ENCODE data around the gene EME2. TPM values are rescaled to one million over a fixed set of nuclear protein-coding genes. Genes with fewer than 3 reads are reported as not detected.

EME2 gene
- total and polyA plus RNA-seq, 11 donors: 3.4 to 12.9 (median 6.0) TPM

DNA sequence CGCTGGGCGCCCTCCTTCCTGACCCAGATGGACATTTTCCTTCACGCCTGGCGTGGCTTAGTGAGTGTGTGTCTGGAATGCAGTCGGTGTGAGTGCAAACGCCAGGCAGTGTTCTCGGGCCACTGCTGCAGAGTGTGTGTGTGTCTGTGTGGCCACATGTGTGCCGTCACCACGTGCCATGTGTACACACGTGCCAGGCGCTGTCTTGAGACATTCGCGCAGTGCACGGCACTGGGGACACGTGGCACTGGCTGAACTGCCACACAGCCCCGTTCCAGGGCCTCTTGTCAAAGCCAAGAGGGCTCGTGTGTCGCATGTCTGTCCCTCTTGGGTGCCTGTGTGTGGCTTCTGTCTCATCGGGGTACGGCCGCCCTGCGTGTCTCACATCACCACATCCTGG is 37.8 kb upstream of the EME2 start:
- 95 to 99% (median 98%) methylated on average over 15 to 22 of the region's 22 CpGs for WGBS, 4 donors
- intact Hi-C loops (cut with DNase I): no loop called here
- ATAC-seq: peak in 1 of 4 donors; percentile 16
- Histone ChIP-seq H3K4me3 (no peak overlapping the region), H3K4me1 (peaks cover 0 to 11% (median 0%) of the 10 kb centered on the region in 12 donors), H3K27me3 (no peaks in the 10 kb centered on the region), H3K9me3 (no peaks in the 10 kb centered on the region), H3K36me3 (peaks cover 0 to 50% (median 45%) of the 10 kb centered on the region in 9 donors), H3K27ac (no peak overlapping the region)
- DNase-seq: no peak
- TF ChIP-seq, protein P1, sequence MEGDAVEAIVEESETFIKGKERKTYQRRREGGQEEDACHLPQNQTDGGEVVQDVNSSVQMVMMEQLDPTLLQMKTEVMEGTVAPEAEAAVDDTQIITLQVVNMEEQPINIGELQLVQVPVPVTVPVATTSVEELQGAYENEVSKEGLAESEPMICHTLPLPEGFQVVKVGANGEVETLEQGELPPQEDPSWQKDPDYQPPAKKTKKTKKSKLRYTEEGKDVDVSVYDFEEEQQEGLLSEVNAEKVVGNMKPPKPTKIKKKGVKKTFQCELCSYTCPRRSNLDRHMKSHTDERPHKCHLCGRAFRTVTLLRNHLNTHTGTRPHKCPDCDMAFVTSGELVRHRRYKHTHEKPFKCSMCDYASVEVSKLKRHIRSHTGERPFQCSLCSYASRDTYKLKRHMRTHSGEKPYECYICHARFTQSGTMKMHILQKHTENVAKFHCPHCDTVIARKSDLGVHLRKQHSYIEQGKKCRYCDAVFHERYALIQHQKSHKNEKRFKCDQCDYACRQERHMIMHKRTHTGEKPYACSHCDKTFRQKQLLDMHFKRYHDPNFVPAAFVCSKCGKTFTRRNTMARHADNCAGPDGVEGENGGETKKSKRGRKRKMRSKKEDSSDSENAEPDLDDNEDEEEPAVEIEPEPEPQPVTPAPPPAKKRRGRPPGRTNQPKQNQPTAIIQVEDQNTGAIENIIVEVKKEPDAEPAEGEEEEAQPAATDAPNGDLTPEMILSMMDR (IDR thresholded peaks at IDR 0.05): no peak
- no peak for TF ChIP-seq POLR2A (IDR thresholded peaks at IDR 0.05)

GRCh38 chr16:1740234-1740633 is 32.4 kb upstream of the EME2 start:
- Histone ChIP-seq H3K27me3 (no peaks in the 10 kb centered on the region), H3K4me3 (no peak overlapping the region), H3K4me1 (no peaks in the 10 kb centered on the region), H3K36me3 (peaks cover 0 to 33% (median 32%) of the 10 kb centered on the region in 9 donors), H3K9me3 (no peaks in the 10 kb centered on the region), H3K27ac (no peak overlapping the region)
- DNase-seq: no peak
- intact Hi-C loops (cut with DNase I): no loop called here
- ATAC-seq: no peak
- WGBS, 4 donors: 96 to 97% (median 97%) methylated on average over 33 of the region's 33 CpGs
- TF ChIP-seq POLR2A (IDR thresholded peaks at IDR 0.05): no peak
- TF ChIP-seq, protein P1 (IDR thresholded peaks at IDR 0.05): no peak

- Histone ChIP-seq H3K9me3 (no peaks in the 10 kb centered on the region), H3K36me3 (peaks cover 0 to 40% (median 39%) of the 10 kb centered on the region in 9 donors), H3K4me1 (no peaks in the 10 kb centered on the region), H3K27me3 (no peaks in the 10 kb centered on the region), H3K27ac (no peak overlapping the region), H3K4me3 (no peak overlapping the region)
- no peak for TF ChIP-seq POLR2A (IDR thresholded peaks at IDR 0.05)
- TF ChIP-seq, protein P1 (IDR thresholded peaks at IDR 0.05): no peak
- intact Hi-C loops (cut with DNase I): no loop called here
- DNase-seq (no peak), ATAC-seq (peak in 1 of 4 donors; percentile 9)
- 90 to 92% (median 91%) methylated on average over 29 to 30 of the region's 30 CpGs for WGBS, 4 donors
These were observed 31.7 kb upstream of the EME2 start for GRCh38 chr16:1740781-1741490.

- DNase-seq (no peak), ATAC-seq (peak in 3 of 4 donors; percentile 22 to 53 (median 52))
- H3K36me3 ChIP-seq: peaks cover 0 to 45% (median 40%) of the 10 kb centered on the region in 9 donors
- H3K27ac ChIP-seq: no peak overlapping the region
- no peak overlapping the region for H3K4me3 ChIP-seq
- 88 to 93% (median 89%) methylated on average over 17 to 19 of the region's 19 CpGs for WGBS, 4 donors
- no peaks in the 10 kb centered on the region for H3K27me3 ChIP-seq
- H3K9me3 ChIP-seq: no peaks in the 10 kb centered on the region
- H3K4me1 ChIP-seq: no peaks in the 10 kb centered on the region
- intact Hi-C loops (cut with DNase I): no loop called here
- TF ChIP-seq POLR2A (IDR thresholded peaks at IDR 0.05): no peak
- TF ChIP-seq, protein P1 (IDR thresholded peaks at IDR 0.05): no peak
These were observed 31.0 kb upstream of the EME2 start for GRCh38 chr16:1741553-1742165.

All from heart left ventricle (tissue), 16 donors.